ELF-1 (cell line): ENCODE data around the gene CHRNB4.

ENCODE experiments used
- DNase-seq: peaks from one replicate; pipeline ENCODE4 v3.0.0-alpha.2; 2016; ENCODE audit warnings: low read depth, low spot score

Gene CHRNB4

DNA sequence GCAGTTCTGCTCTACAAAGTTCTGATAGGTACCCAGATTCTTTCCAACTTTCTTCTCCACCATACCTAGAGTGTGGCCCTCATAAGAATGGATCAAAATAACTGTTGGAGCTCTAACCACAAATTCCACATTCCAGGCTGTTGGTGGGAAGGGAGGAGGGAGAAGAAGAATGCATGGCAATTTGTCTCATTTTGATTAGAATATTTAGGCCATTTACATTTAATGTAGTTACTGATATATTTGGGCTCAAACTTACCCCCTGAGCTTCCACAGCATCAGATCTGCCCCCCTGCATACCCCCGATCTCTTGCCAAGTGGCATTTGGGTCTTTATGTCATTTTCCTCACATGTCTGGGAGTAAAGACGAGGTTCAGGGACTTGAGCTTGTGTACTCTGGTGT is 7.7 kb downstream of the CHRNB4 start:
- no peak for DNase-seq

DNA sequence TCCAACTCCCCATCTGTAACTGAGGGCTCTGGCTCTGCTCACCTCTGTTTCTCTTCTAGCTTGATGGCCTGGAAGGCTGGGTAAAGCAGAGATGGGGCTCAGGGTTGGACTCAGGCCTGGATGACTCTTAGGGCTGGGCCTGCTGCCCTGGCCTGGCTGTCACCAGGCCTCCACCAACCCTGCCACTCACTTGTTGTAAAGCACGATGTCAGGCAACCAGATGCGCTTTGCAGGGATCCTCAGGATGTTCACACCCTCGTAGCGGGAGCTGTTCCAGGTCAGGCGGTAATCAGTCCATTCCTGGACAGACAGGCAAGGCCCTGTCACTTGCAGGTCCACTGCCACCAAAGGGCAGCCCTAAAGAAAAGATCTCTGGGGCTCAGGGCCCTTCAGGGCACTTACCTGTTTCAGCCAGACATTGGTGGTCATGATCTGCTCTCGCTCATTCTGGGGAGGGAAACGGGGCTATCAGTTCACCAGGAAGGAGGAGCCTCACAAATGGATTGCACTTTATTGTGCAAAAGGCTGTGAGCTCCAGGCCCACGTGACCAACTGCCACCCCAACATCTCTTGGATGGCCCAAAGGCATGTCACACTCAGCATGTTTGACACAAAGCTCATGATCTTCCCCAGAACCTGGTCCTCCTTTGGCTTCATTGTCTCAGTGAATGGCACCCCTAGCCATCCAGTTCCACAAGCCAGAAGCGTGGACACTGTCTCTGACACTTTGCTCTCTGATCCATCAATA is 9.9 kb downstream of the CHRNB4 start:
- DNase-seq, result no peak

DNA sequence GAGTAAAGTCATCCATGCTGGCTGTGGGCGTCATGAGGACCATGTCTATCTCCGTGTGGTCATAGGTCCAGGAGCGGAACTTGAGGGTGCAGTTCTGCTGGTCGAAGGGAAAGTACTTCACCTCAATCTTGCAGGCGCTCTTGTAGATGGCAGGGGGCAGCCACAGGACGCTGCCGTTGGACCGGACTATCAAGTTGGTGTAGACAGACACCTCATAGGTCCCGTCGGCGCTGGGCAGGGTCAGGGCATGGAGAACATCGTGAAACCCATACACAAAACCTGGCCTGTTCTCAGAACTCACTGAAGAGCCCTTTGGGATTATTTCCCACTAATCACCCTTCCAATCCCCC is 11.3 kb downstream of the CHRNB4 start:
- no peak for DNase-seq

DNA sequence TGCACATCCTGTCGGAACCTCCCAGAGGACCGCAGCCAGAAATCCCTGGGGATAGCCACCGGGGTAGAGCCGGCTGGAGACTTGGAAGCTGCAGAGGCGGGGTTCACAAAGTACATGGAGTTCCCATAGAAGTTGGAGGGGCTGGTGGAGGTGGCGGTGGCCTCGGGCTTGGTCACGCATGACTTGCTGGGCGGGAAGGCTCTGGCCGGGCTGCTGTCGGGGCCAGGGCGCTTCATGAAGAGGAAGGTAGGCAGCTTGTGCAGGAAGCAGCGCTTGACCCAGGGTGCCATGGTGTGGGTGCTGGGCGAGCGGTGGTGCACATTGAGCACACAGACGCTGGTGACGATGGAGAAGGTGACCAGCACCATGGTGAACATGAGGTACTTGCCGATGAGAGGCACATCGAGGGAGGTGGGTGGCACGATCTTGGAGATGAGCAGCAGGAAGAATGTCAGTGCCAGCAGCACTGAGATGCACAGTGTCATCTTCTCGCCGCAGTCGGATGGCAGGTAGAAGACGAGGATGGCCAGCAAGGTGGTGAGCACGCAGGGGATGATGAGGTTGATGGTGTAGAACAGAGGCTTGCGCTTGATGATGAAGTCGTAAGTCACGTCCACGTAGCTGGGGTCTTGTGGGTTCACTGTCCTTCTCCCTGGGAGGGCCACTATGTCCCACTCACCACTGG is 11.8 kb downstream of the CHRNB4 start:
- DNase-seq, result no peak

DNA sequence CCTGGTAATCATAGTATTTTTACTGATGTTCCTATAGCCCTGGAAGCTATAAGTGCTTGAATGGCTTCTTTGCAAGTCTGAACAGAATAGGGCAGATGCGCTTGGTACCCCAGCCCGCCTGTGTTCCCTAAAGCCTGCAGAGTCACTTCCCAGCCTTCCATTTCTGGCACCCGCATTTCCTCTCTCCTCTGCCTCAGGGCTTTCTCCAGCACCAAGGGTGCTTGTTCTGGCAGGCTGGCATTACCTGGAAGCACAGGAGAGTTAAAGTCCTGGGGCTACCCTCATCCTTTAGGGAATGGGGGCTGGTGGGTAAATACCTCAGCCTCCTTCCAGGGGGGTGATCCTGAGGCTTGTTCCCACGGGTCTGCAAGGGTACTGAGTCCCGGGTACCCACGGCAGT is 12.8 kb downstream of the CHRNB4 start:
- DNase-seq, result no peak

DNA sequence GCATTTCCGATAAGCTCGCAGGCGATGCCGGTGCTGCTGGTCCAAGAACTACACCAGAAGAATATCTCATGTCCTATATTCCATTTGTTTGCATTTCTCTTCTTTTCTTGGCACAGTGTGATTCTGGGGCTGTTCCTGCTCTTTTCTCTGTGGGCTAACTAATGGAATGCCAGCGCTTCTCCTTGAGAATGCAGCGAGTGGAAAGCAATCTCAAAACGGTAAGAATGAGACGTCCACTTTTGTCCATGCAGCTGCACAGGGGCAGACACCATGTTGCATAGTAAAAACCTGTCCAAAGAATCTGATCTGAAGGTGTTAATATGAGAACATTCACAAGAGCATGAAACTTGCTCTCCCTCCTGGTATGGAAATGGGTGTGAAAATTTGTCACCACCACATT is 13.7 kb downstream of the CHRNB4 start:
- no peak for DNase-seq

DNA sequence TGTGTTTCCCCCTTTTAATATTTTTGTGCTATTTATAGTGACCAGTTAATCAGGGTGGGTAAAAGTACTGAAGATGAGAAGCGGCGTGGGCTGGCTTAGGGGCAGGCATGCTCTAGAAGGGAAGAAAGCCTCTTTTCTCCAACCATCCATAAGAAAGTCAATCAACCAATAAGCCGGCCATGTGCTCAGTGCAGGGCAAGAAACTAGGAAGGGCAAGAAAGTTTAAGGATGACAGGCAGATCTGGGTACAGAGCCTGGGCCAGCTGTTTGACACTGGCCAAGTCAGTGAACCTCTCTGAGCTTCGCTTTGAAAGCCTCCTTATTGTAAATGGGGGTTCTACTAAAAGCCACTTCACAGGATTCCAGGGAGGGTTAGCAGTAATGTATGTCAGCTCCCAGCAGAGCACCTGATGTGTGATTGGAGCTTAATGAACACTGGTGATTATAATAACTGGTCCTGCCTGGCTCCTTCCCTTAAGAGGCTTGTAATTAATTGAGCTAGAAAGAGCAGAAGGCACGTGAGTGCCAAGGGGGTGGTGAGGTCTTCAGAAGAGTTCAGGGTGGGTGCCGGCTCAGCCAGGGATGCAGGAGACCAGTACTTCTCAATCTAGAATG is 14.5 kb downstream of the CHRNB4 start:
- DNase-seq, result no peak

DNA sequence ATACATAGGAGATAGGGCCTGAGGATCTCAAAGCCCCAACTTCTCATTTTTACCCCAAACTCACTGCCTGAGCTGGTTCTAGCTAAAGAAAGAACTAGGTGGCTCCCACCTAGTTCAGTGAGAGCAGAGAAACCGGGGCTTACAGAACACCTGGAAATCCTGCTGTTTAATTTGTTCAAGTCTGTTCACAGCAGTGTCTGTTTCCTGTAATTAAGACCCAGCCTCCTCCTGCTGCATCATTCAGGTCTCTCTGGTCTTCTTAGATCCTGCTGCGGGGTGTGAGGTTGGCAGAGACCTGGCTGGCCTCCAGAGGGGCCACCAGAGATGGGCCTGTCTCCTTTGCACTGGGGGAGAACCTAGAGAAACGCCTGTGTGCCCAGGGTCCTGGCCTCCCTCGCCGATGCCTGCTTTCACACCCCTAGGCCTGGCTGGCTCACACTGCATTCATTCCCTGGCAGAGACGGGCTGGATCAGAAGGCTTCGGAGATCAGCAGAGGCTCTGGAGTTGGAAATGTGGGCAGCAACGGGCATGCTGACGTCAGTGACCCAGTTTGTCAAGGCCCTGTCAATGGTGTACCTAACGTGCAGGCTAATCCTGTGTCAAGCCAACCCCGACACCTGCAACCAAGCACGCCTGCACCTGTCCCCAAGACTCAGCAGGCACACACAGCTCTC is 15.3 kb downstream of the CHRNB4 start:
- no peak for DNase-seq

DNA sequence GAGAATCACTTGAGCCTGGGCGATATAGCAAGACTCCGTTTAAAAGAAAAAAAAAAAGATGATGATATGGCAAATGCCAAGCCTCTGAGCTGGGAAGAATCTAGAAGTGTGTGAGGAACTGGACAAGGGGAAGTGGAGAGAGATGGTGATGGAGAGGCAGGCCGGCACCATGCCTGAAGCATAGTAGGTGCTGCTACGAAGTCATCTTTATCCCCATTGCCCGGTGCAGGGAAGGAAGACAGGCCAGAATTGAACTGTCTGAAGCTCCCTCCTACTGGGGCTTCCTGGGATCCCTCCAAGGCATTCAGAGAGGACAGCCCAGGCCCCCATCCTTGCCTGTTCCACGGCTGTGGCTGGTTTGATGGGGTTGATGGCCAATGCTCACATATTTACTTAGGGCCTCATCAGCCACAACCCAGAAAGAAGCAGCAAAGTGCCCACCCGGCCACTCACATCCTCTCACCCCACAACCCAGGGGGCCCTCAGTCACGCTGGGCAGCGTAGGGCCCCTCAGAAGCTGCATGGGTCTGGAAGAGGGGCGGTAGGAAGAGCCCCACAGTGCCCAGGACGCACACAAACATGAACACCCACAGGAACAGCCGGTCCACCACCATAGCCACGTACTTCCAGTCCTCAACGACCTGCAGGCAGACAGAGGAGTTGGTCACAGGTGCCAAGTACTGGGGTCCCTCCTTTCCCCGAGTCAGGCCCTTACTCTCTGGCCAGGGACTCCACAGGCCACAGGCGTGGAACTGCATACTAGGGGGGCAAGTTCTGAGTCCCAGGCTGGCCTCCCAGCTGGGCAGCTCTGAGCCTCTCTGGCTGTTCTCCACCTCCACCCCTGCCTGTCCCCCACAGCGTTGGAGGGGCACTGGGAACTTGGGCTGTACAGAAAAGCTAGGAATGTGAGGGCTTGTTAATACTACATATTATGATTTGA is 16.1 kb downstream of the CHRNB4 start:
- no peak for DNase-seq

DNA sequence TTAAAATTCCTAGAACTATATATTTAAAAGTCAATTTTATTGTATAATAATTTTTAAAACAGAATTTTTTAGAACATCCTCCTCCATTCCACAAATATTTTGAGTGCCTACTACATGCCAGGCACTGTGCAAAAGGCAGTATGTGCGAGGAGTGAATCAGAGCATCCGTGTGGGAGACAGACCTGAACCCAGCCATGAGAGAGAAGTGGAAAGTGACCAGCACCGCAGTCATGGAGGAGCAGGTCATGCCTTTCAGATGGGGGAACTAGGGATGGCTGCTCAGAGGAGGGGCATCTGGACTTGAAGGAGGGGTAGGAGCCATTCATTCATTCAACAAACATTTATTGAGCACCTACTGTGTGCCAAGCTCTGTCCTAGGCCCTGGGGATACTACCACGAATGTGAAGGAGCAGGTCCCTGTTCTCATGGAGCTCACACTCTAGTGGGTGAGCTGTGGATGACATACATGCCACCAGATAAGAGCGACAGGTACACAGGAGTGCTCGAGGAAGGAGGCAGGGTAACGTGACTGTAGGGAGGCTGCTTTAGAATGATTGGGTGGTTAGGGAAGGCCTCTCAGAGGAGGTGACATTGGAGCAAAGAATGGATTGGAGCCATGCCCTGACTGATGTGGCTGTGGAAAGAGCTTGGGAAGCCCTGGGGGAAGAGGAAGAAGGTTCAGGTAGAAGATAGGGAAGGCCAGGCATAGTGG is 17.1 kb downstream of the CHRNB4 start:
- no peak for DNase-seq

DNA sequence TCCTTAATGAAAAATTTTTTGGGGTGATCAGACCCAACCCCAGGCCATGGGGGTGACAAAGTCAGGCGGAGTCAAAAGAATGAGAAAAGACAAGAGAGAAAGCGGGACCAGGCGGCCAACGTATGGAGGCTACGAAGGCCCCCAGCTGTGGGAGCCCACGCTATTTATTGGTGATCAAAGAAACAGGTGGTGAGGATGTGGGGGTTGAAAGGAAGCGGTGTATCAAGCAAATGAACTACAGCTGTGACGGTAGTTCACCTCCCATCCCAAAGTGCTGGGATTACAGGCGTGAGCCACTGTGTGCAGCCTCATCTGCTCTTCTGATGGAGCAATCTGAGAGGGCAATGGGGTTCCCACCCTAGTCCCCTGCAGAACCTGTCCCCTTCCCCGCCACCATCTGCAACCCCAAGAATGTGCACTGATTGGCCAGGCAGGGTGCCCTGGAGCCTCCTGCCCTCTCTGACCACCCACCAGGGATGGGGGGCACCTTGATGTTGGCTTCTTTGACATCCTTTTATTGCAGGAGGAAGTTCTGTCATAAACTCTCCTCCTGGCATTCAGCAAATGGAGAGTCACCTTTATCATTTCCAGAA is 19.1 kb downstream of the CHRNB4 start:
- no peak for DNase-seq

DNA sequence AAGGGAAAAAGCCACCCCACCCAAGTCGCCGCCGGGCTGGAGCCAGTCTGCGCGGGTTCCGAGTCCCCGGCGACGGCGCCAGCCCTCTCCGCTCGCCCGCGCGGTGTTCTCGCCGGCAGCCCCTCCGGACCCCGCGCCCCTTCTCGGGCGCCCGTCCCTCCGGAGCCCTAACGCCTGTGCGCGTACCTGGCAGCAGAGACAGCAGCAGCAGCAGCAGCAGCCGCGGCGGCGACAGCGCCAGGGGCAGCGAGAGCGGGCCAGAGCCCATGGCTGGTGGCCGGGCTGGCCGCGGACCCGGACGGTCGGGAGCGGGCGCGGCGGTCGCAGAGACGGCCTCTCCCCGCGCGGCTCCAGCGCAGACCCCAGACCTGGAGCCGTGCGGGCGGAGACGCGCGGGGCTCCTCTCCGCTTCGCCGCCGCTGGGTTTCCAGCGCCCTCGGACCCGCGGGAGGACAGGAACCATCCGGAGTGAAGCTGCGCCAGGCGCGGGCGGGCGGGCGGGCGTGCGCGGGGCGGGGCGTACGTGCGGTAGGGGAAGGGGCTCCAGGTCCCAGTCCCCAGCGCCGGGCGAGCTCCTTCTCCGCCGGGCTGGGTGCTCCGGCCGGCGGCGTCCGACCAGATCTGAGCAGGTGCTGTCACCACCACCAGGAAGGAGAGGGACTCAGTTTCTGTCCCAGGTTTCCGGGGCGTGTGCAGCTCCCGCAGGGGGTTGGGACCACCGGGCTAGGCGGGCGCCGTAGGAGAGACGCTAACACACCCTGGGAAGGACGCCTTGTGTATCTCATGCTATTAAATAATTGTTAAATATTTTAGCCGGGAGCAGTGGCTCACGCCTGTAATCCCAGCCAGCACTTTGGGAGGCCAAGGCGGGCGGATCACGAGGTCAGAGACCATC is 20.2 kb downstream of the CHRNB4 start, which contains the start of gene CHRNA3:
CHRNA3 (minus strand) TSS at position 470 of the 895 bp plus-strand sequence; CDS start at position 268, 202 bp downstream.
- DNase-seq, result peak; percentile 35

DNA sequence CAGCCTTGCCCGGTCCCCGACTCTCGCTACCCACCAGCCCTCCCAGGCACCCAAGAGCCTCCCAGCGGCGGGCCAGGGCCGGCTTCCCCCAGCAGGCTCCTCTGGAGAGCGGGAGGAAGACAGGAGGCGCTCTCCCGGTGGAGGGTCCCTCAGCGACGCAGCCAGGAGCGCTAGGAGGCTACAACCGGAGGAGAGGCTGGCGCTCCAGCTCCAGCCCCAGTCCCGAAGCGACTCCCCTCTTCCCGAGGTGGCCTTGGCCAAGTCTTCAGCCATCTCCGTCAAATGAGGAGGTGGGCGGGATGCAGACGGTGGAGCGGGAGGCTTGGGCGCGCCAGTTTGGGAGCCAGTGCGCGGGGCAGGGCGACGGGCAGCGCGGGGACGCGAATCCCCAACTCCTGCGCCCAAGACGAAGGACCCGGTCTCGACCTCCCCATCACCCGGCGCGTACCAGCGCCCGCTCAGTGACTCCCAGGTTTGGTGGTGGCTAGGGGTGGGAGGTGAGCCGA is 20.9 kb downstream of the CHRNB4 start:
- DNase-seq, result peak; percentile 76

DNA sequence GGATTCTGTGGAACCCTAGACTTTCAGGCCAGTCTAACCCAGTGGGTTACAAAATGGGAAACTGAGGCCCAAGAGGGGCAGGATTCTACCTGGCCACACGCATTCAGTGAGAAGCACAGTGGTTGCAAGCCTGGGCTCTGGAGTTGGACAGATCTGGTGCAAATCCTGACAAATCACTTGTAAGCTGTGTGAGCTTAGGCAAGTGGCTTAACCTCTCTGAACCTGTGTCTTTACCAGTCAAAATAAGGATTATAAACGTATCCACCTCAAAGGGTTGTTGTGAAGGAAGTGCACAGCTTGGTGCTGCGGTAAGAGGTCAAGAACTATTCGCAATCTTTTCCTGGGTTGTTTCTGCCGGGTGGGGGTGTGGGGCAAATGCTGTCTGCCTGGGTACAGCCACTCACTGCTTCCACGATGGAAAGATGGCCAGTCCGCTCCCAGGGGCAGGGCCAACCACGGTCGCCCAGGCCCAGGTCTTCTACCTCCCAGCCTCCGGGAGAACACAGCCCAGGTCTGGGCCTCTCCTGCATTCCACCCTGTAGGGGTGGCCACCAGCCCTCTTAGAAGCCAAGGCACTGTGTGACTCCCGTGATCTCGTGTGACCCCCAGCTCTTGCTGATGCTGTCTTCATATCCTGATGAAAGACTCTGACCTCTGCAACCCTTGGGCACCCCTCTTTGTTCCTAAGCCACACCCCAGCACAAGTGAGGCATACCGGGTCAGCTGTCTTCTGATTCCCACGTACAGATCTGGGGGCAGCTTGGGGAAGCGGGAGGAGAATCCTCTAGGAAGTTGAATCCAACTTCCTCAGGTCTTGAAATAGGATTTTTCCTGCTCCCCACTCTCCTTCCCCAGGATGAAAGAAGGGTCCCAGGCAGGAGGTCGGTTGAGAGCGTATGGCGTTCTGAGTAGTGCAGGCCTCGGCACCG is 21.7 kb downstream of the CHRNB4 start:
- DNase-seq, result peak; percentile 41

DNA sequence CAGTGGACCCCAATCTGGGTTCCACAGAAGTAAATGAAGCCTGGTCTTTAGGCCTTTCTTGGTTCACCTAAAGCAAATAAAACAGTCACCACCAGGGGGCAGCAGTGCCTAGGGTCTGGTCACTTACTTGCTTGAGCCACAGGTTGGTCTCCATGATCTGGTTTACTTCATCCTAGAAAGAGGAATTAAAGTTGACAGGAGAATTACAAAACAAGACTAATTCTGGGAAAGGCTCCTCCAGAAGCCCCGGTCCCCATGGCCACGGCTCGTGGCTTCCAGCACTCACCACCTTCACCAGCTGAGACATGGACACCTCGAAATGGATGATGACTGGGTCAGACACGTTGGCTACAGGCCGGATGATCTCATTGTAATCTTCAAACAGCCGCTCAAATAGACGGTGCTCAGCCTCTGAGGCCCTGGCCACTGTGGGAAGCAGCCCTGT is 22.5 kb downstream of the CHRNB4 start:
- peak; percentile 91 for DNase-seq

DNA sequence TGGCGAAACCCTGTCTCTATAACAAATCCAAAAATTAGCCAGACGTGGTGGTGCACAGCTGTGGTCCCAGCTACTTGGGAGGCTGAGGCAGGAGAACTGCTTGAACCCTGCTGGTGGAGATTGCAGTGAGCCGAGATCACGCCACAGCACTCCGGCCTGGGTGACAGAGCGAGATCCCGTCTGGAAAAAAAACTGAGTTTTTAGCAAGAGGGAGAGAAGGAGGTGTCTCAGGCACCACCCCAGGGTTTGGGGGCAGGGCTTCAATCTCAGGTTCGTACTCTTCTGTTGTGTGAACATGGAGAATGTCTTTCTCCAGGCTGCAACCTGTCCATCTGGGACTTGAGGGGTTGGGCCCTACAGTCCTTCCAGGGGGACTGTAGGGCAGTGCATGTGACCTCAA is 22.9 kb downstream of the CHRNB4 start:
- DNase-seq, result no peak

DNA sequence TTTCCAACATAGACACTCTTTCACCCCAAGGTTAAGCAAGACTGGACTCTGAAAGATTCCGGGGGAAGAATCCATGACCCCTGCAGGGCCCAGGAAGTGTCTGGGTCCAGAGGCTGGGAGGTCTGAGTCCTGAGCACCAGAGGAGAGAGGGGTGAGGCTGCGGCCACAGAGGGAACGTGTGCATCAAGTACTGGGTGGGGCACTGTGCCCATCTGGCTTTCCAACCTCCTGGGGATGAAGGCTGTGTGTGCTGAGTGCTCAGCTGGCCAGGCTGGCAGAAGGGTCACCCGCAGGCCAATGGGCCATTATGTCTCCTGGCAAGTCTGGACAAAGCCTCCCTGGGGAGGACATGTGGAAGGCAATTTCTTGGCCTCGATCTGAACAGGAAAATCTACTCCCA is 23.5 kb downstream of the CHRNB4 start:
- DNase-seq, result no peak

DNA sequence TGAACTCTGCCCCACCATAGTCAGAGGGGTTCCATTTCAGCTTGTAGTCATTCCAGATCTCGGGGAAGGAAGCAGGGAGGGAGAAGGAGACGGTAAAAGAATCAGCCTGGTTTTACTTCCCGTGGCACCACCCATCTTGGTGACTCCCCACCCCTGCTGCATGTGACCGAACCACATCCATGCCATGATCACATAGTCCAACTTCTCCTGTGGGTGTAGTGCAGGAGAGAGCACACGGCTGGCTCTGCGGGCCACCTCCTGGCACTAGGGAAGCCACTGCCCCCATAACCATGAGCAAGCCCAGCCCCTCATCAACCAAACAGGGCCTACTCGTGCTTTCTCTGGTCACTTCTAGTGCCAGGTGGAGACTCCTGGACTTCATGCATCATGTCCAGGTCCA is 23.9 kb downstream of the CHRNB4 start:
- no peak for DNase-seq
